ENCODE results near the gene CCDC197. TPM values are rescaled to one million over a fixed set of nuclear protein-coding genes. Genes with fewer than 3 reads are reported as not detected.
A peak's percentile ranks its signal among the peaks of the same experiment; 100 is the strongest.

The CCDC197 gene
- total RNA-seq, 1 donor from 2014 or later: not detected

GRCh38 chr14:94015223-94015622, 18.1 kb downstream of the CCDC197 start:
- Mint-ChIP-seq H3K36me3 (no peaks in the 10 kb centered on the region), H3K4me3 (no peak overlapping the region), H3K4me1 (peaks cover 32% of the 10 kb centered on the region), H3K27me3 (ENCODE audit: insufficient read depth, low read depth) (peaks cover 8% of the 10 kb centered on the region), H3K27ac (no peak overlapping the region), H3K9me3 (no peaks in the 10 kb centered on the region)
- Histone ChIP-seq H3K9me3 (ENCODE audit: low read depth) (no peaks in the 10 kb centered on the region), H2AFZ (replicated peaks) (no peak overlapping the region), H3F3A (ENCODE audit: low read depth) (peaks cover 7% of the 10 kb centered on the region), H3K27me3 (no peaks in the 10 kb centered on the region), H3K4me1 (peaks cover 23% of the 10 kb centered on the region), H4K20me1 (ENCODE audit: low read depth) (no peaks in the 10 kb centered on the region), H3K4me2 (no peak overlapping the region), H3K4me3 (no peak overlapping the region), H3K27ac (no peak overlapping the region), H3K79me2 (ENCODE audit: low read depth) (no peaks in the 10 kb centered on the region), H3K36me3 (no peaks in the 10 kb centered on the region), H3K9ac (no peak overlapping the region)
- no peak for DNase-seq (ENCODE audit: low spot score)
- TF ChIP-seq EZH2 (IDR thresholded peaks at IDR 0.05) (no peak), EZH2phosphoT487 (IDR thresholded peaks at IDR 0.05) (no peak)
- TF ChIP-seq, protein P1, sequence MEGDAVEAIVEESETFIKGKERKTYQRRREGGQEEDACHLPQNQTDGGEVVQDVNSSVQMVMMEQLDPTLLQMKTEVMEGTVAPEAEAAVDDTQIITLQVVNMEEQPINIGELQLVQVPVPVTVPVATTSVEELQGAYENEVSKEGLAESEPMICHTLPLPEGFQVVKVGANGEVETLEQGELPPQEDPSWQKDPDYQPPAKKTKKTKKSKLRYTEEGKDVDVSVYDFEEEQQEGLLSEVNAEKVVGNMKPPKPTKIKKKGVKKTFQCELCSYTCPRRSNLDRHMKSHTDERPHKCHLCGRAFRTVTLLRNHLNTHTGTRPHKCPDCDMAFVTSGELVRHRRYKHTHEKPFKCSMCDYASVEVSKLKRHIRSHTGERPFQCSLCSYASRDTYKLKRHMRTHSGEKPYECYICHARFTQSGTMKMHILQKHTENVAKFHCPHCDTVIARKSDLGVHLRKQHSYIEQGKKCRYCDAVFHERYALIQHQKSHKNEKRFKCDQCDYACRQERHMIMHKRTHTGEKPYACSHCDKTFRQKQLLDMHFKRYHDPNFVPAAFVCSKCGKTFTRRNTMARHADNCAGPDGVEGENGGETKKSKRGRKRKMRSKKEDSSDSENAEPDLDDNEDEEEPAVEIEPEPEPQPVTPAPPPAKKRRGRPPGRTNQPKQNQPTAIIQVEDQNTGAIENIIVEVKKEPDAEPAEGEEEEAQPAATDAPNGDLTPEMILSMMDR (IDR thresholded peaks at IDR 0.05): no peak

GRCh38 chr14:94016446-94016976, 19.4 kb downstream of the CCDC197 start:
- H3K4me3 ChIP-seq: no peak overlapping the region
- Mint-ChIP-seq H3K27me3 (ENCODE audit: insufficient read depth, low read depth) (peaks cover 12% of the 10 kb centered on the region), H3K27ac (no peak overlapping the region), H3K4me1 (peaks cover 29% of the 10 kb centered on the region), H3K4me3 (no peak overlapping the region), H3K9me3 (no peaks in the 10 kb centered on the region), H3K36me3 (no peaks in the 10 kb centered on the region)
- no peaks in the 10 kb centered on the region for H3K79me2 ChIP-seq (ENCODE audit: low read depth)
- no peak for DNase-seq (ENCODE audit: low spot score)
- H3K9me3 ChIP-seq (ENCODE audit: low read depth): no peaks in the 10 kb centered on the region
- no peak overlapping the region for H3K27ac ChIP-seq
- H3K4me2 ChIP-seq: no peak overlapping the region
- no peak overlapping the region for H3K9ac ChIP-seq
- peaks cover 10% of the 10 kb centered on the region for H3F3A ChIP-seq (ENCODE audit: low read depth)
- H2AFZ ChIP-seq (replicated peaks): no peak overlapping the region
- H3K4me1 ChIP-seq: peaks cover 26% of the 10 kb centered on the region
- H3K27me3 ChIP-seq: no peaks in the 10 kb centered on the region
- no peaks in the 10 kb centered on the region for H4K20me1 ChIP-seq (ENCODE audit: low read depth)
- H3K36me3 ChIP-seq: no peaks in the 10 kb centered on the region
- TF ChIP-seq, protein P1 (IDR thresholded peaks at IDR 0.05): no peak
- TF ChIP-seq EZH2phosphoT487 (IDR thresholded peaks at IDR 0.05) (no peak), EZH2 (IDR thresholded peaks at IDR 0.05) (no peak)

- H3K4me2 ChIP-seq: no peak overlapping the region
- H3K79me2 ChIP-seq (ENCODE audit: low read depth): no peaks in the 10 kb centered on the region
- no peaks in the 10 kb centered on the region for H3K27me3 ChIP-seq
- no peaks in the 10 kb centered on the region for H4K20me1 ChIP-seq (ENCODE audit: low read depth)
- Mint-ChIP-seq H3K27me3 (ENCODE audit: insufficient read depth, low read depth) (peaks cover 12% of the 10 kb centered on the region), H3K4me1 (peaks cover 39% of the 10 kb centered on the region), H3K4me3 (no peak overlapping the region), H3K36me3 (no peaks in the 10 kb centered on the region), H3K27ac (peak overlapping the region; percentile 32), H3K9me3 (no peaks in the 10 kb centered on the region)
- H3K4me1 ChIP-seq: peaks cover 44% of the 10 kb centered on the region
- no peak overlapping the region for H3K27ac ChIP-seq
- no peak overlapping the region for H2AFZ ChIP-seq (replicated peaks)
- TF ChIP-seq EZH2phosphoT487 (IDR thresholded peaks at IDR 0.05): no peak
- TF ChIP-seq, protein P1 (IDR thresholded peaks at IDR 0.05): no peak
- TF ChIP-seq EZH2 (IDR thresholded peaks at IDR 0.05): no peak
- no peak for DNase-seq (ENCODE audit: low spot score)
- no peaks in the 10 kb centered on the region for H3K9me3 ChIP-seq (ENCODE audit: low read depth)
- no peak overlapping the region for H3K4me3 ChIP-seq
- no peak overlapping the region for H3K9ac ChIP-seq
- no peaks in the 10 kb centered on the region for H3K36me3 ChIP-seq
- peaks cover 27% of the 10 kb centered on the region for H3F3A ChIP-seq (ENCODE audit: low read depth)
These were observed 21.2 kb downstream of the CCDC197 start for GRCh38 chr14:94018308-94018707.

All from neural progenitor cell (in vitro differentiated cells).